Neutrophil (primary cell): Measurements from ENCODE around the gene LMAN1L.

Experiments
- H3K27ac ChIP-seq: fragments of 200-600 bp; sonication (generic); 2 replicates; pipeline ENCODE4 v1.5.1; 2016; ENCODE audit warnings: mild to moderate bottlenecking, moderate library complexity
- H3K27me3 ChIP-seq: fragments of 200-600 bp; sonication (generic); 2 replicates; pipeline ENCODE4 v1.6.0; 2016; ENCODE audit warnings: mild to moderate bottlenecking
- H3K36me3 ChIP-seq: fragments of 200-600 bp; sonication (generic); 2 replicates; pipeline ENCODE4 v1.5.1; 2017
- H3K4me1 ChIP-seq, 2 experiments: fragments of 200-600 bp in 1 of 2; sonication (generic) in 1 of 2; 1 replicate in 1 of 2; 2 replicates in 1 of 2; pipeline versions ENCODE4 v1.5.1 to v1.6.1; 2013 to 2016; ENCODE audit warnings: low read depth in 1 of 2, low read length in 1 of 2, mild to moderate bottlenecking in 1 of 2, moderate library complexity in 1 of 2; ENCODE audit not compliant: control insufficient read depth in 1 of 2, insufficient read depth in 1 of 2
- H3K4me3 ChIP-seq, 2 experiments: fragments of 200-600 bp in 1 of 2; sonication (generic) in 1 of 2; 1 replicate in 1 of 2; 2 replicates in 1 of 2; pipeline ENCODE4 v1.5.1; 2013 to 2016; ENCODE audit warnings: low read depth in 1 of 2, low read length in 1 of 2, mild to moderate bottlenecking in 1 of 2, moderate library complexity in 1 of 2
- H3K9me3 ChIP-seq: fragments of 200-600 bp; sonication (generic); 2 replicates; pipeline ENCODE4 v1.5.1; 2016
- TF ChIP-seq, protein P1 (sequence below): fragments of 200-600 bp; sonication (generic); IDR thresholded peaks from 2 replicates; pipeline ENCODE4 v1.5.1; 2016; ENCODE audit warnings: antibody characterized with exemption

LMAN1L gene

DNA sequence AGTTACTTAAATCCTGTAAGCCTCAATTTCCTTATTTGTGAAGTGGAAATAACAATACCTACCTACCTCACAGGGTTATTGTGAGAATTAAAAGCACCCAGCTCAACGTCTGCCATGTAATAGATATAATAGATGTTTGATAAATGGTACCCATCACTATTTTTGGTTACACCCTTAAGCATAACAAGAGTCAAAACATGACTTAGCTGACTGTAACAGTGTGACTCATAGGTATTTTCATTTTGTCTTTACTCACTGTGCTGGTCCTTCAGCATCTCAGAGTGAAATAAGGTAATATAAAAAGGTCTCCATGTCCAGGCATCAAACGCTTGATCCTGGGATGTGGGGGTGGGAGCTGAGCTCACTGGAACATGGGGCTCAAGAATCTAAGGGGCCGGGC, 16.9 kb downstream of the LMAN1L start:
- peaks cover 11 to 13% of the 10 kb centered on the region in 2 experiments for H3K4me1 ChIP-seq
- TF ChIP-seq, protein P1, sequence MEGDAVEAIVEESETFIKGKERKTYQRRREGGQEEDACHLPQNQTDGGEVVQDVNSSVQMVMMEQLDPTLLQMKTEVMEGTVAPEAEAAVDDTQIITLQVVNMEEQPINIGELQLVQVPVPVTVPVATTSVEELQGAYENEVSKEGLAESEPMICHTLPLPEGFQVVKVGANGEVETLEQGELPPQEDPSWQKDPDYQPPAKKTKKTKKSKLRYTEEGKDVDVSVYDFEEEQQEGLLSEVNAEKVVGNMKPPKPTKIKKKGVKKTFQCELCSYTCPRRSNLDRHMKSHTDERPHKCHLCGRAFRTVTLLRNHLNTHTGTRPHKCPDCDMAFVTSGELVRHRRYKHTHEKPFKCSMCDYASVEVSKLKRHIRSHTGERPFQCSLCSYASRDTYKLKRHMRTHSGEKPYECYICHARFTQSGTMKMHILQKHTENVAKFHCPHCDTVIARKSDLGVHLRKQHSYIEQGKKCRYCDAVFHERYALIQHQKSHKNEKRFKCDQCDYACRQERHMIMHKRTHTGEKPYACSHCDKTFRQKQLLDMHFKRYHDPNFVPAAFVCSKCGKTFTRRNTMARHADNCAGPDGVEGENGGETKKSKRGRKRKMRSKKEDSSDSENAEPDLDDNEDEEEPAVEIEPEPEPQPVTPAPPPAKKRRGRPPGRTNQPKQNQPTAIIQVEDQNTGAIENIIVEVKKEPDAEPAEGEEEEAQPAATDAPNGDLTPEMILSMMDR = no peak
- H3K9me3 ChIP-seq = no peaks in the 10 kb centered on the region
- H3K36me3 ChIP-seq = no peaks in the 10 kb centered on the region
- H3K4me3 ChIP-seq = no peak overlapping the region
- no peak overlapping the region for H3K27ac ChIP-seq
- H3K27me3 ChIP-seq = peaks cover 48% of the 10 kb centered on the region

DNA sequence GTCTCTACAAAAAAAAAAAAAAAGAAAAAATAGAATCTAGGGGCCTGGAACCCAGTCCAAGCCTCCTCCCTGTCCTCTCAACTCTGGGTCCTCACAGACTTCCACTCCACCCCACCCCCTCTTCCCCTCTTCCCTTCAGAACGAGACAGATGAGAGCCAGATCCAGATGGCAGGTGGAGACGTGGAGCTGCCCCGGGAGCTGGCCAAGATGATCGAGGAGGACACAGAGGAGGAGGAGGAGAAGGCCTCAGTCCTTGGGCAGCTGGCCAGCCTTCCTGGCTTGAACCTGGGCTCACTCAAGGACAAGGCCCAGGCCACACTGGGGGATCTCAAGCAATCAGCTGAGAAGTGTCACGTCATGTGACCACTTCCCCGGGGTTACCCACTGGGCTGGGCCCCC, 17.4 kb downstream of the LMAN1L start:
- no peaks in the 10 kb centered on the region for H3K36me3 ChIP-seq
- H3K4me3 ChIP-seq = no peak overlapping the region
- peaks cover 43% of the 10 kb centered on the region for H3K27me3 ChIP-seq
- no peak overlapping the region for H3K27ac ChIP-seq
- no peaks in the 10 kb centered on the region for H3K9me3 ChIP-seq
- peaks cover 11 to 13% of the 10 kb centered on the region in 2 experiments for H3K4me1 ChIP-seq
- TF ChIP-seq, protein P1 = no peak

DNA sequence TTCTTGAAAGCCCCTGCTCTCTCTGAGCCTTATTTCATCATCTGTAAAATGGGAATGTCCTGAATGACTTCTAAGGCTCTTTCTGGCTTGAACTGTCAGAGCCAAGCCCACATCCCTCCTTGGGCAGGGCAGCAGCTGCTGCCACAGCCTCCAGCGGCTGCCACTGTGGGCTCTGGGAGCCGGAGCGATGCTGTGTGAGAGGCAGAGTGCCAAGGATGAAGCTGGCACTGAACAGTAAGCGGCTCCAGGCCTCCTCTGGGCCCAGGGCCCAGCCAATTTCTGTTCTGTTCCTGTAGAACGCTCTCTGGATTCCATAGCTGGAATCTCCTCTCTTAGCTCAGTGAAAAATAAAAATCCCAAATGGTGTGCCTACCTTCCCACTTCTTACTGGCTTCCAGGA, 18.2 kb downstream of the LMAN1L start:
- Histone ChIP-seq H3K9me3 (no peaks in the 10 kb centered on the region), H3K4me3 (no peak overlapping the region), H3K36me3 (peaks cover 4% of the 10 kb centered on the region), H3K4me1 (peaks cover 11 to 13% of the 10 kb centered on the region in 2 experiments), H3K27me3 (peaks cover 34% of the 10 kb centered on the region), H3K27ac (no peak overlapping the region)
- TF ChIP-seq, protein P1 = no peak

DNA sequence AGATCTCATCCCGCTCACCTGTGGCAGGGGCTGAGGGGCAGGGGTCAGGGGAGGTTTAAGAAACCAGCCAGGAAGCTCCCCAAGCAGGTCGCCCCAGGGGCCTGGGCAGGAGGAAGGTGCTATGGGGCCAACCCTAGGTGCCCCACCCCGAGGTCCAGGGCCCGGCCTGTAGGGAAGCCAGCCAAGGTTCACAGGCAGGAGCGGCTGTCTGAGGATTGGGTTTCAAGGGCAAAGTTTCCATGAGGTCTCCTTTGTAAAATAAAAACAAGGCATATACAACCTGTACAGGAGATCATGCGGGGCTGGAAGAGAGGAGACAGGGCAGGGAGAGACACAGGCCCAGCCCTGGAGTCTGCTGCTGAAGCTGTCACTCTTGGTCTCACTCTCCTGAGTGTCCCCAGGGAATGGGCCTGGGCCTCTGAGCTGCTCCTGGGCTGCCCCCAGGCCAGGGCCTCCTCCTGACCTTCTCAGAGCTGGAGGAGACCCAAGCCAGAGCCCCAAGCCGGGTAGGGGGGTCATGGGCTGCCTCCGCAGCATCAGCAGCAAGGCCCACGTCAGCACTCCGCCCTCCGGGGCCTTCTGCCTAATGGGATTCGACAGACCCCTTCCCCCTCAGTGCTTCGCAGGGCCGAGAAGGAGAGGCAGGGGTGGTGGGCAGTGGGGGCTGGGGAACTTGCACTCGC, 19.3 kb downstream of the LMAN1L start:
- no peak overlapping the region for H3K4me3 ChIP-seq

DNA sequence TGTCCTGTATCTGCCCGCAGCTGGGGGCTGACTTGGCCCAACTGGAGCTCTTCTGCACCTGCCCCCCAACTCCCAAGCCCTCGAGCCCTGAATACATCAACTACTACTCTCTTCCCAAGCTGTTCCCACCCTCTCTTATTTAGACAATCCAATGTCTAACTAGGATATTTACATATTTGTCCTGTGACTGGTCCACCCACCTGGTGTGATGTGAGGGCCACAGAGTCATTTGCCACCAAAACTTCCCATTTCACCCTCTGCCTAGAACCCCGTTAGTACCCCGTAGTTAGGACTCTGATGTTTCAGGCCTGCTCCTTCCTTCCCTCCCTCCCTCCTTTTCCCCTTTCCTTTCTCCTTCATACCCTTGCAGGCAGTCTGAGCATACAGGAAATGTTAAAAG, 20.2 kb downstream of the LMAN1L start:
- Histone ChIP-seq H3K4me3 (no peak overlapping the region), H3K4me1 (peaks cover 11 to 13% of the 10 kb centered on the region in 2 experiments), H3K27me3 (peaks cover 15% of the 10 kb centered on the region), H3K36me3 (peaks cover 21% of the 10 kb centered on the region), H3K9me3 (no peaks in the 10 kb centered on the region), H3K27ac (no peak overlapping the region)
- TF ChIP-seq, protein P1 = no peak

More for the DNA sequence above, 19.3 kb downstream of the LMAN1L start:
- Histone ChIP-seq H3K27ac (no peak overlapping the region), H3K36me3 (peaks cover 13% of the 10 kb centered on the region), H3K4me1 (peaks cover 11 to 13% of the 10 kb centered on the region in 2 experiments), H3K9me3 (no peaks in the 10 kb centered on the region), H3K27me3 (peaks cover 24% of the 10 kb centered on the region)
- TF ChIP-seq, protein P1 = no peak
